ENCODE results near the gene DNAJC5. TPM values are rescaled to one million over a fixed set of nuclear protein-coding genes. Genes with fewer than 3 reads are reported as not detected.

The DNAJC5 gene
- total RNA-seq, 2 experiments from 2014 or later, result 32.2 to 32.5 TPM

DNA sequence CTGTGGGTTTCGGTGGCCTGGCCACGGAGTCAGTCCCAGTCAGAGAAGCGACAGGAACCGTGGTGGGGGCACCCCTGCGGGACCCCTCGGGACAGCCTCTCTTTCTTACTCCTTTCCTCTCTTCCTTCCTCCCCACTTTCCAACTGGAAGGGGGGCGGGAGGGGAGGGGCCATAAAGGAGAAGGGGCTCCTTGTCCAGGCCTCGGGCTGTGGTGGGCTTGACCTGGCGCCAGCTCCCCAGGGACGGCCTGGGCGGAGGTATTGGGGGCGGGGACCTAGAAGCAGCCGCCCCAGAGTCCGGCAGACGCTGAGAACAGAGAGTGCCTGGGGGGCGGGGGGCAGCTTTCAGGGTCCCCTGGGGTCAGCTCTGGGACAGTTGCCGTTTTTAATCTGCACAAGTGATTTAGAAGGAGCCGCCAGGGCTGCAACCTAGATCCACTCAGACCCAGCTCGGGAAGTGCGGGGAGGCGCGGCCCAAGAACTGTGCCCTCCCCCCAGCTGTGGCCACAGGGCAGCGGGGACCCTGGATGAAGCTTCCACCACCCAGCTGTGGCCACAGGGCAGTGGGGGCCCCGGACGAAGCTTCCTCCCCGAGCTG lies 40.1 kb upstream of the DNAJC5 start:
- peaks cover 40% of the 10 kb centered on the region for H3K4me1 Mint-ChIP-seq (ENCODE audit: low read depth)
- CTCF ChIA-PET, result interaction anchor here (0.7 to 1.5 kb wide), 2 partner anchors 10 to 157 kb away, joined by 3 to 5 read pairs; partner anchors contain the start of gene TPD52L2
- ATAC-seq (no peak), DNase-seq (no peak)
- POLR2A ChIA-PET, result interaction anchor here (1.0 kb wide), 1 partner anchor 228 kb away, joined by 3 read pairs; the partner anchor contains the start of gene GMEB2
- no peak overlapping the region for H3K4me3 Mint-ChIP-seq
- TF ChIP-seq, protein P1, sequence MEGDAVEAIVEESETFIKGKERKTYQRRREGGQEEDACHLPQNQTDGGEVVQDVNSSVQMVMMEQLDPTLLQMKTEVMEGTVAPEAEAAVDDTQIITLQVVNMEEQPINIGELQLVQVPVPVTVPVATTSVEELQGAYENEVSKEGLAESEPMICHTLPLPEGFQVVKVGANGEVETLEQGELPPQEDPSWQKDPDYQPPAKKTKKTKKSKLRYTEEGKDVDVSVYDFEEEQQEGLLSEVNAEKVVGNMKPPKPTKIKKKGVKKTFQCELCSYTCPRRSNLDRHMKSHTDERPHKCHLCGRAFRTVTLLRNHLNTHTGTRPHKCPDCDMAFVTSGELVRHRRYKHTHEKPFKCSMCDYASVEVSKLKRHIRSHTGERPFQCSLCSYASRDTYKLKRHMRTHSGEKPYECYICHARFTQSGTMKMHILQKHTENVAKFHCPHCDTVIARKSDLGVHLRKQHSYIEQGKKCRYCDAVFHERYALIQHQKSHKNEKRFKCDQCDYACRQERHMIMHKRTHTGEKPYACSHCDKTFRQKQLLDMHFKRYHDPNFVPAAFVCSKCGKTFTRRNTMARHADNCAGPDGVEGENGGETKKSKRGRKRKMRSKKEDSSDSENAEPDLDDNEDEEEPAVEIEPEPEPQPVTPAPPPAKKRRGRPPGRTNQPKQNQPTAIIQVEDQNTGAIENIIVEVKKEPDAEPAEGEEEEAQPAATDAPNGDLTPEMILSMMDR (IDR thresholded peaks at IDR 0.05), result no peak
- no peaks in the 10 kb centered on the region for H3K9me3 Mint-ChIP-seq
- no peak overlapping the region for H3K27ac Mint-ChIP-seq
- peaks cover 12% of the 10 kb centered on the region for H3K27me3 Mint-ChIP-seq
- peaks cover 1% of the 10 kb centered on the region for H3K36me3 Mint-ChIP-seq (ENCODE audit: low read depth)
- intact Hi-C loops (cut with micrococcal nuclease), result no loop called here

DNA sequence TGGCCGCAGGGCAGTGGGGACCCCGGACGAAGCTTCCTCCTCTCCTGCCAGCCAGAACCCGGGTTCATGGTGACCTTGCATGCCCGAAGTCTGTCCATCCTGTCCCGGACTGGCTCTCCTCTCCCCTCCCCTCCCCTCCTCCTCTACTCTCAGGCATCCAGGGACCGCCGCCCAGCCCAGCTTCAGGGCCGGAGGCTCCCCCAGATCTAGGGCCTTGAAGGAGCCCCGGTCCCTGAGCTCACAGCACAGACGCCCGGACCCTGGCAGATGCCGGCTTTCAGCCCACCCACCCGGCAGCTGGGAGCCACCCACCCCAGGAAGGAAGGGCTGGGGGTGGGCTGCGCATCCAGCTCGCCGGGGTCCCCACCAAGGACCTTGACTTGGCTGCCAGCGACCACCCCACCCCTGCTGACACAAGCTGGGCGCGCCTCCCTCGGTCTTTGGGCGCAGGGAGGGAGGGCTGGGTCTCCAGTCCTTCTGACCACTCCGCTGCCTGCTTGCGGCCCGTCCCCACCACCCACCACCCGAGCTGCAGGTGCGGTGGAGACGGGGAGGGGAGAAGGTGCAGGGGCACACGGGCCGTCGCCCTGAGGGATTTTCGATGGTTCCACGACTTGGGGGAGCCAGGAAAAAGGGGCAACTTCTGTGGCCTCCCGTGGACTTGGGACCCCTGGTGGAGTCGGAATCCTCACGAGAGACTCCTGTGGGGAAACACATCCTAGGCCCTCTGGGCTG lies 39.4 kb upstream of the DNAJC5 start:
- Mint-ChIP-seq H3K4me3 (no peak overlapping the region), H3K4me1 (ENCODE audit: low read depth) (peaks cover 37% of the 10 kb centered on the region), H3K27me3 (peaks cover 11% of the 10 kb centered on the region), H3K27ac (no peak overlapping the region), H3K36me3 (ENCODE audit: low read depth) (peaks cover 1% of the 10 kb centered on the region), H3K9me3 (no peaks in the 10 kb centered on the region)
- TF ChIP-seq, protein P1 (IDR thresholded peaks at IDR 0.05), result no peak
- ATAC-seq, result no peak
- ChIA-PET POLR2A (interaction anchor here (0.8 to 1.0 kb wide), 2 partner anchors 147 to 228 kb away, joined by 3 read pairs; partner anchors contain the start of gene GMEB2), CTCF (interaction anchor here (0.7 to 1.5 kb wide), 2 partner anchors 9 to 158 kb away, joined by 3 to 5 read pairs; partner anchors contain the start of gene TPD52L2)
- no peak for DNase-seq
- intact Hi-C loops (cut with micrococcal nuclease), result no loop called here

DNA sequence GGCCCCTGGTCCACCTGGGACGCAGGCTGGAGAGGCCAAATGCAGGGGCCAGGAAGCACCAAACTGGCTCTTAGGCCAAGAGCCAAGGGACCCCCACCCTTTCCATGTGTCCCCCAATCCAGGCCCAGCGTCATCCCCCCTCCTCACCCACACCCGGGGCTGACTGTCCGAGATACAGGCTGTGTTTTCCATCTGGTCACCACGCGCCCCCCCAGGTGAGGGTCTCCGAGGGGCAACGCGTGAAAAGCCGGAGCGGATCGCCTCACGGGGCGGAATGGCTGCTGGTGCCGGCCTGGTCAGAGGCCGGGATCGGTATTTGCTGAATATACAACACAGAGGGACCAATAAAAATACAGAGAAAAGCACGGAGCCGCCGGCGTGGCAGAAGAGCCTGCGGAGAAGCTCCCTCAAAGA lies 38.8 kb upstream of the DNAJC5 start:
- ChIA-PET POLR2A (interaction anchor here (0.8 kb wide), 1 partner anchor 148 kb away, joined by 3 read pairs; no protein-coding TSS in a partner anchor), CTCF (interaction anchor here (1.5 kb wide), 1 partner anchor 9 kb away, joined by 5 read pairs; the partner anchor contains the start of gene TPD52L2)
- Mint-ChIP-seq H3K27me3 (peaks cover 5% of the 10 kb centered on the region), H3K4me3 (no peak overlapping the region), H3K4me1 (ENCODE audit: low read depth) (peaks cover 32% of the 10 kb centered on the region), H3K27ac (no peak overlapping the region), H3K36me3 (ENCODE audit: low read depth) (peaks cover 4% of the 10 kb centered on the region), H3K9me3 (no peaks in the 10 kb centered on the region)
- TF ChIP-seq, protein P1 (IDR thresholded peaks at IDR 0.05), result no peak
- DNase-seq, result no peak
- ATAC-seq, result no peak
- intact Hi-C loops (cut with micrococcal nuclease), result no loop called here

DNA sequence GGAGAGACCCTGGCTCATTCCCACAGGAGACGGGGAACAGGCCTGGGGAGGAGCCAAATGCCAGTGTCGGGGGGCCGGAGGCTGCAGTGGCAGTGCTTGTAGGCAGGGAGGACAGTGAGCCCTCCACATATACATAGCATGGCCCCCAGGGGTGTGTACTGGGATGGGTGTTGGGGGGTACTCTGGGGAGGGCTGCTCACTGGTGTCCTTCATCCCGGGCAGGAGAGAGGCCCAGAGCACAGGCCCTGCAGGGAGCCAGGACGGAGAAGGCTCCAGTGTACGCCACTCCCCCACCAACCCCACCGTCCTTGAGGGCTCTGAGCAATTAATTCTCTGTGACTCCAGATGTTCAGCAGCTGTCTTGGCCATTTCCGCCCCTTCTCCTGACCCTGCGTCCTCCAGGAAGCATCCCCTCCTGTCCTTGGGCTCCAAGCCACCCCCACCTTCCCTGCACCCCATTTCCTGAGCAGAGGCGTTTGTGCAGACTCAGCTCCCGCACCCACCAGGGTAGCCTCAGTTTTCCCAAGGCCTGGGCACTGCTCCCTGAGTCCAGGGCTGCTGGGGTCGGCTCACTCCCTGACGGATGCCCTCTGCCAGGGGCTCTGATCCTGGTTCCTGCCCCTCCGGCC lies 37.0 kb upstream of the DNAJC5 start:
- intact Hi-C loops (cut with micrococcal nuclease), result no loop called here
- ChIA-PET CTCF (no interaction called here), POLR2A (no interaction called here)
- H3K9me3 Mint-ChIP-seq, result no peaks in the 10 kb centered on the region
- peaks cover 24% of the 10 kb centered on the region for H3K4me1 Mint-ChIP-seq (ENCODE audit: low read depth)
- H3K4me3 Mint-ChIP-seq, result no peak overlapping the region
- TF ChIP-seq, protein P1 (IDR thresholded peaks at IDR 0.05), result no peak
- DNase-seq (no peak), ATAC-seq (no peak)
- H3K27me3 Mint-ChIP-seq, result no peaks in the 10 kb centered on the region
- no peak overlapping the region for H3K27ac Mint-ChIP-seq
- H3K36me3 Mint-ChIP-seq (ENCODE audit: low read depth), result peaks cover 4% of the 10 kb centered on the region

Data from activated CD8-positive, alpha-beta T cell treated with anti-CD3 and anti-CD28 coated beads for 36 hours (primary cell).